Left renal pelvis (tissue), 4 donors: Measurements from ENCODE around the gene NR2F1-AS1. TPM values are rescaled to one million over a fixed set of nuclear protein-coding genes. Genes with fewer than 3 reads are reported as not detected.

ENCODE experiments used
- DNase-seq, 4 donors: peaks; one replicate each; pipeline ENCODE4 v3.0.0-alpha.2; 2013; ENCODE audit warnings: low read depth in 4 of 4, low spot score in 3 of 4
- polyA plus RNA-seq, 4 donors: library from polyadenylated mRNA; unstranded; fragments of 120-200 nt; gene quantifications; one replicate each; pipeline ENCODE4 v1.2.1, GENCODE V29; 2013; ENCODE audit not compliant: insufficient read length in 4 of 4

Gene NR2F1-AS1
- 100 to 1,000 TPM in 1 of 4 donors, 10 to 100 TPM in 3; 52.4 to 104 (median 60.8) TPM for polyA plus RNA-seq

DNA sequence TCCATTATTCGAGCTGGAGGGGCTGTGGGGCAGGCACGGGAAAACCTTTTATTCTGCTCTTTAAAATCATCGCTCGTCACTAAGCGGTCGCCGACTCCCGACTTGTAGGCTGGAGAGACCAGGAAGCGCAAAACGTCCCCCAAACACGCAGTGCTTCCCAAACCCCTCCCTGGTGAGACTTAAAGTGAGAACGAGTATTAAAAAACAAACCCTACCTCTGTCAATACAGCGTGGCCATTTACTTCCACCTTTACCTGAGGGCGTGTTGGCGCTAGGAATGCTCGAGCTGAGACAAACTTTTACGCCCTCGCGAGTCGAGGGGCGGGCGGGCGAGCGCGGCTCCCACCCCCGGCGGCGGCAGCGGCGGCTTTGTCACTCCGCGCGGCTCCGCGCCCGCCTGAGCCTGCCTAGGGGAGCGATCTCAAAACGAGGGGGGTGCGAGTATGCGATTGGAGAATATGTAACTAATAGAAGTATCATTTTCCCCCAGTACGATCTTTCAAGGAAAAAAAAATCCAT, at the start of gene NR2F1-AS1:
Gene NR2F1-AS1, minus strand, starts transcription at position 293 of the 519 bp plus-strand sequence.
- peak in 1 of 4 donors; percentile 37 for DNase-seq

DNA sequence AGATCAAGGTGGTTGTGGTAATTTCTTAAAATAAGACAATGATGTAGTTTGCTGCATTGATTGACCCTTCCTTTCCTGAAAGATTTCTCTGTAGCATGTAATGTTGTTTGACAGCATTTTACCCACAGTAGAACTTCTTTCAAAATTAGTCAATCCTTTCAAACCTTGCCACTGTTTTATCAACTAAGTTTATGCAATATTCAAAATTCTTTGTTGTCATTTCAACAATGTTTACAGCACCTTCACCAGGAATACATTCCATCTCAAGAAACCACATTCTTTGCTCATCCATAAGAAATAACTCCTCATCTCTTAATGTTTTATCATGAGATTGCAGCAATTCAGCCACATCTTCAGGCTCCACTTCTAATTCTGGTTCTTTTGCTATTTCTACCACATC, 45.8 kb upstream of the NR2F1-AS1 start:
- no peak for DNase-seq

DNA sequence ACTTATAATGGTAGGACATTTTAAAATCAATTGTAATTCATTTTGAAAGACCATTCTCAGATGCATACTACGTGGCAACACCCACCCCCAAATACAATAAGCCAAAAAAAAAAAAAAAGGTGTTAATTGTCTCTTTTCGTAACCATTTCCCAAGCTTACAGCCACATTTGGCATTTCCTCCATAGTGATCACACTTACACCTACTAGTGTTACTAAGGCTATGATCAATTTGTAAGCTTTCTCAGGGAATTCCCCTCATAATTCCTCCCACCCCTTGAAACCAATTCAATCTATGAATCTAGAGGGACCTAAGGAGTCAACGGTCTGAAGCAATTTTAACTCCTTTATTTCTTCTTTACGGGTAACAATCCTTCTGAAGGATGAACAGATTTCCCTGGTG, 42.1 kb upstream of the NR2F1-AS1 start:
- no peak for DNase-seq

DNA sequence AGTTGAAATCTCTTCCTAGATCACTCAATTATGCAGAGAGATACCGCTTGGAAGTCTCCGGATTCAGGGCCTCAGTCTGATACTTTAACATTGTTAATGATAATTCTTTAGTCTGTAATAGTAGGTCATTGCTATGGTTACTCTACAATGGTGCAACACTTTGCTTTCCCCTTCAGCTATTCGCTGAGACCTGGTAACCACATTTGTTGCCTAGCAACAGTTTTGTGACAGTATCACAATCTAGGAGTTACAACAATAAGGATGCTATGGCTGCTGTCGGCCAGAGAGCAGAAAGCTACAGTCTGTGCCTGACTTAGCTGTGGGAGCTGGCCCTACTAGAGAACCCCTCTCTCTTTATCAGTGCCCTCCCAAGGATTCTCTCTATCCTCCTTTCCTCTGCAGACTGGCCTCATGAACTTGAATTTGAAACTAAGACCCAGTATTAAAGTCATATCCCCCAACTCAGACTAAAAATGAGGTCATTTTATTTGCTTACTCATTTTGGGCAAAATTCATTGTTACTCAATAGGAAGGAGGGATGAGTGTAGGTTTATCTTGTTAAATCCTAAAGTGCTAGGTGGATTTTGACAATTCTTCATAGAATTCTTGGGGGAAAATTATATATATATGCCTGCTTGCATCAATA, 41.3 kb upstream of the NR2F1-AS1 start:
- no peak for DNase-seq

DNA sequence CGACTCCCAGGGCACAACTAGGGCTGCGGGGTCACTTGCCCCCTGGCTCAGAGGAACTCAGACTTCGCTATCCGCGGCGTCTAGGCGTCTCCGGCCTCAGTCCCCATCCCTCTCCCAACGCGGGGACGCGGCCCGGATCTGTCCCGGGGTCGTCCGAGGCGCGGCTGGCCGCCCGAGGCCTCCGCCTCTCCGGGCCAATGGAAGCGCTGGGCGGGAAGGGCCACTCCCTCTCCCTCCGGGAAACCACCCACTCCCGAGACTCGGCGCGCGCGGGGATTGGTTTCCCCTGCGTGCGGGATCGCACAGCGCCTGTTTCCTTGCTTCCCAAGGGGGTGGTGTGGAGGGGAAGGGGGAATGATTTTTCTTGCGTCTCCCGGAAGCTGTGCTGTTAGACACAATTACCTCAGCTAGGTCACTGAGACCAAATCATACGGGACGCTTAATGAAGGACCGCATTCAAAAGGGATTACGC, 40.3 kb upstream of the NR2F1-AS1 start:
- DNase-seq = peak in 1 of 4 donors; percentile 76

DNA sequence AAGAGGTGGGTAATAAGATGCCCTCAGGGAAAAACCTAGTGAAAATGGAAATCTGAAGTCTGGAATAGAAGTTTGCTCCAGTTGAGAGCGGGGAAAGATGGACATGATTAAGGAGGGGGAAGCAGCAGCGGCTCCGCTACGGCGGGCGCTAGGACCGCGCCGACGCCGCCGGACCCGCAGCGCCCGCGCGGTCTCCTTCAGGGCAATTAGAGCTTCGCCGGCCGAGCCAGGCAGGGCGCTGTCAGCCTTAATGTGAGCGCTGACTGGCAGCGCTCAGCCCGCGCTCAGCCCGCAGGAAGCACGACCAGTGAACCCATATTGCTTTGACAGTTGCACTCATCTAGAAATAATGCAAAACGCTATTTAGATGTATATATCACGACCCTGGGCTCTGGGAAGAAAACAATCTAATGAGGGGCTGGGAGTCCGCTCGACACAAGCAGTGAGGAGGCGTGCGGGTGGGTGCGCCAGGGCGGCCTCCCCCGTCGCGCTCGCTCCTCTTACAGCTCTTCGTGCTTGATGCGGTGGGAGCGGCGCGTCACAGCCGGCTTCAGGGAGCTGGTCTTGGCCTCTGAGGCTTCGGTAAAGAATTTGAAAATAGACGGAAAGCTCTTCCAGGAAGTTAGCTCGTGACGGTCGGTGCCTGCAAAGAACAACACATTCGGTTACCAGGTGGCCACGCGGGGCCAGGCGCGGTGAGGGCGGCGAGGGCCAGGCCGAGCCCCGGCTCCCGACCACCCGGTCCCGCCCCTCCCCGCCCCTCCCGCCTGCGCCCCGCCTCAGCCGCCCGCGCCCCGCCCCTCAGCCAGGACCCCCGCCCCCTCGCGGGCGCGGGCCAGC, 39.7 kb upstream of the NR2F1-AS1 start:
- DNase-seq = no peak

DNA sequence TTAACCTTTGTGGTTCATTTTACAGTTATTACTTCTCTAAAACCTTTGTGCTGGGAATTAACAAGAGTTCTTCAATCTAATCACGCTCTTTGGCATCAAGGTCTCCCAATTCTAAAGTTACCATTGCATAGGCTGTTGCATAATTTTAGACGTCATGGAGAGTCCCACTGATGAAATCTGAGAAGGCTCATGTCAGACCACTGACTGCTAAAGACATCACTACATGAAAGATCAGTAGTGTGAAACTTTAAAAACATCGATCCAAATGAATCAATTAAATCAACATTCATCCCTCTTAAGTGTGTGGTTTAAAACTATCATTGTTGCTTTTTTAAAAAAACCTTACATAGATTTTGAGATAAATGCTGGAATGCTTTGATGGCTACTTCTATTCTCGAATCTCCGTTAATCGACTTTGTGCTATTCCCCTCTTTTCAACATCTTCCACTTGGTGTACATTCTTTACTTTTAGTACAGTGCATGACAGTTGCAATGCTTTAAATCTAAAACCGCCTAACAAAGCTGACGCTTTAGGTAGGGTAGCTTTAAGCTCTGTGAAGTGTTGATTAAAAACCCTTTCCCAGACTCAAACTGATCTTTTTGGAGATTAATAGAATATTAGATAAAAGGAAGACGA, 35.6 kb upstream of the NR2F1-AS1 start:
- no peak for DNase-seq

DNA sequence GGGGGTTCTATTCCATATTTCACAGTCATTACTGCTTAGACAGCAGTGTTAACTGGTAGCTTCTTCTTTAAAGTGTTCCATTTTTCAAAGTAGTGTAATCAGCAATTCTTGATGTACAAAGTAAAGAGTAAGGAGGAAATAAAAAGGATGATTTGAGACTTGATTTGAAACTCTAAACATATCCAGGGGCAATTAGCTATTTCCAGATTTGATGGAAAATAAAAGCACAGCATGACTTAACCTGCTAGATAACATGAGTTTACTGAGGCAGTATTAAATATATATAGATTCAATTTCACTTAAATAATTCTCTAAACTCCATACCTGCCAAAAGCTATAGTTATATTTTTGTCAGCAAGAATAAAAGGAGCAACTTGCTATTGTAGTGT, 31.8 kb upstream of the NR2F1-AS1 start:
- DNase-seq = no peak

DNA sequence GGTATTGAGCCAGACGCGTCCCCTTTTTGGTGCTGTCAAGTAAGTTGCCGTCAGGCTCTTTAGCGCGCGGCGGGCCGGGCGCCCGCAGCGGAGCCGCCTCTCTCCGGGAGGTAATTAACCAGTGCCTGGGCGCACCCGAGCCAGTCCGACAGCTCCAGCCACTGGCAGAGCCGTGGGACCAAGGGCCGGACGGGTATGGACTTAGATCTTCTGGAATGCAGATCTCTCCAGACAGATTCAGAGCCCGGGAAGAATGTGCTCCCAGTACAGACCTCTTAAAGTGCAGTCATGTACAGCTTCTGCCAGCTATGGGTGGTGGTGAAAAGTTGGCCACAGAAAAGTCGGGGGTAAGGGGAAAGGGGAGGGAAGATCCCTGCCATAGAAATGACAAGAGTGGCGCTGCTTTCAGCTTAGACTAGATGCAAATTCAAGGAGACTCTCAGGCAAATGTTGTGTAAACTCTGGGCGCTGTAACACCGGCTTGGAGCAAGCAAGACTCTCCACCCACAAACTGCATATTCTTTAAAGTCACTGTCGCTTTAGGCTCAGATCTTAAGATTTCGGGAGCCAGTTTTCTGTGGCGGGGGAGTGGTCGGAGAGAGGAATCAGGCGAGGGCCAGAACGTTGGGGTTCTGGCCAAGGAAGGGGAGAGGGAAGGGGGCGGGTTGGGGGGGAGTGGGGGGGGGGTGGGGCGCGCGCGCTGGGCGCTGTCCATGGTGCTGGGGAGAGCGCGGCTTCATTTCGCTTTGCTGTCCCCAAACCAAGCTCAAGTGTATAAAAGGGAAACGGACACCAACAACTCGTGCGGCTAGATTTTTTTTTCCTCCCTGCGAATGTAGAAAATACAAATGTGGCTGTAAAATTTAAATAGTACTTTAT, 31.2 kb upstream of the NR2F1-AS1 start:
- DNase-seq = no peak

DNA sequence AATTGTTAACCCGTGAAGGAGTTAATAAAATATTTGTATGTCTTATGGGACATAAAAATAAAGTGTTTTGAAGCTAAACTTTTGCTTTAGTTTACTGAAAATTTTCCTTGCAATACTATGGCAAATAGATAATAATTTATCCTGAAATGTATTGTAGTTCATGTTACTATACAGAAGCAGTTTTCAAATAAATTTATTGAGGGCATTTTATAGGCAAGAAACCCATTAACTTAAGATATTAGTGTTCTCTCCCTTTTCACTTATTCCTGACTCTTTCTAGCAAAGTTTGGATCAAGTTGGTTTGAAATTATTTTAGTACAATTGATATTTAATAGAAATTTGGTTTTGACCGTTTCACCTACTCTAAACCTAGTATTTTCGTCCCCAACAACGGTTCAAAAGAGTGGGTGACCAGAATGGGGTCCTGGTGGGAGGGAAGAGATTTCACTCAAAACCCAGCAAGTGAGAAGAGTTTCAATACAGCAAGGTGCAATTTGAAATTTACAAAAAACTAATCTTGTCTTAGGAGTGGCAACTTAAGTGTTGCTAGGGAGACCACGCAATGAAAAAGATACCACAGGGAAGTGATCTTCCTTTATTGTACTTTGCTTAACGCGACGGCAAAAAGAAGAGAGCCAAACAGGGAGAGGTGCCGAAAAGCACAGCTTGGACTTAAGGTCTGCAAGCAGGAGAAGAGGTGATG, 30.4 kb upstream of the NR2F1-AS1 start:
- DNase-seq = no peak

DNA sequence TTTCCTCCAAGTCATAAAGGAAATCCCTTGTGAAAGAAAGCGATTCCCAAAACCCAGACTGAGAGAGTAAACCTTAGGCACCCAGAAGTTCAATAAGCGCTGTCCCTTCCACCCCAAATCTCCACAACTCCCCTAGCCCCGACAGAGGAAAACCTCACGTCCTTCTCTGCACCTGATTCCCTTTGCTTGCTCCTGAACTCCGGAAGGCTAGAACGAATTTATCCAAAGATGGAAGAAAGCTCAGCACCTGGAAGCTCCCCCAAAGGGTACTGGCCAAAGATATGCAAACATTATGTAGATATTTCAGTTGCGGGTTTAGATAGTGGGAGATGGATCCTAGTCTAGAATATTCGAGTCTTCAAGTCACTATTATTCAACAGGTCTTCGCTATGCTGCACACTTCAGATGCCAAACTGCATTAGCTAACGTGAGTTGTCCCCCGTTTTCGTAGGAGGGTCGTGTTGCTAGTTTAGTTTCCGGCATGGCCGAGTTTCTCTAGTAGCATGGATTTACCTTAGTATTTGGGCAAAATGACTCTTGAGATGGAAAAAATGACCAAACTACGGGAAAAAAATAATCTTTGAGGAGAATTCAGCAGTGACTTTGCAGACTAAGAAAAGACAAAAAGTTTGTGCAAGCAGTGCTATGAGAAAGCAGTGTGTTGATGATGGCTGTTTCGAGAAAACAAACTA, 29.7 kb upstream of the NR2F1-AS1 start:
- no peak for DNase-seq

DNA sequence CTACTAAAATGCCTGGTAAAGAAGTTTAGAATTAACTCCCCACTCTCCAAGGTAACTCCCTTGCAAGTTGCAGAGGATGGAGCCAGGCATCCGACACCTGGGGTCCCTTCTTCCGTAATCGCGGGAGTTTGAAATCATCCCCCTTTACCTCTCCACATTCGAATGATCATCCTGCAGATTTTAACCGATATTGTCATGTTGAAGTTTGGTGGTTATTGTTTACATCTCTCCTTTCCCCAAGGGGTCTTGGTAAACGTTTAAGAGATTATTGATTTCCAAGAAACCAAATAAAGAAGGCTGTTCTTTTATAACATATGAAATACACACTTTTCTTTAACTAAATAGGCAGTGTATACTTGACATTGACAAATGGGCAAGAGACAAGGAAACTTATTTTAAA, 28.7 kb upstream of the NR2F1-AS1 start:
- DNase-seq = no peak

DNA sequence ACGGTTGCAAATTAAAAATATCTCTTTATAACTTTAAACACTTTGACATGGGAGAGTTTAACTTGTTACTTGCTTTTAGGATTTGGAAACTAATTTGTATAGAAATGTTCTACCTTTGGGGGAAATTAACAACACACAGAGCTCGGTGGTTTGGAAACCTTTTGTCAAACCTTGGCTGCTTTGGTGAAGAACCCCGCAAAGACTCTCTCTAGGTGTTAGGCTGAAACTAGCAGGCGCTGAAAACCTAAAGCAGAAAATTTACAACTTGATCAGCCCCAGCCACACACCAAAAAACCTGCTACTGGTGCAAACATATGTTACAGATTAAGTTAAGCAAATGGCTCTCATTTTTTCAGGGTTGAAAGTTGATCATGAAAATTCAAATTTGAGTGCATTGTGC, 27.8 kb upstream of the NR2F1-AS1 start:
- DNase-seq = no peak

DNA sequence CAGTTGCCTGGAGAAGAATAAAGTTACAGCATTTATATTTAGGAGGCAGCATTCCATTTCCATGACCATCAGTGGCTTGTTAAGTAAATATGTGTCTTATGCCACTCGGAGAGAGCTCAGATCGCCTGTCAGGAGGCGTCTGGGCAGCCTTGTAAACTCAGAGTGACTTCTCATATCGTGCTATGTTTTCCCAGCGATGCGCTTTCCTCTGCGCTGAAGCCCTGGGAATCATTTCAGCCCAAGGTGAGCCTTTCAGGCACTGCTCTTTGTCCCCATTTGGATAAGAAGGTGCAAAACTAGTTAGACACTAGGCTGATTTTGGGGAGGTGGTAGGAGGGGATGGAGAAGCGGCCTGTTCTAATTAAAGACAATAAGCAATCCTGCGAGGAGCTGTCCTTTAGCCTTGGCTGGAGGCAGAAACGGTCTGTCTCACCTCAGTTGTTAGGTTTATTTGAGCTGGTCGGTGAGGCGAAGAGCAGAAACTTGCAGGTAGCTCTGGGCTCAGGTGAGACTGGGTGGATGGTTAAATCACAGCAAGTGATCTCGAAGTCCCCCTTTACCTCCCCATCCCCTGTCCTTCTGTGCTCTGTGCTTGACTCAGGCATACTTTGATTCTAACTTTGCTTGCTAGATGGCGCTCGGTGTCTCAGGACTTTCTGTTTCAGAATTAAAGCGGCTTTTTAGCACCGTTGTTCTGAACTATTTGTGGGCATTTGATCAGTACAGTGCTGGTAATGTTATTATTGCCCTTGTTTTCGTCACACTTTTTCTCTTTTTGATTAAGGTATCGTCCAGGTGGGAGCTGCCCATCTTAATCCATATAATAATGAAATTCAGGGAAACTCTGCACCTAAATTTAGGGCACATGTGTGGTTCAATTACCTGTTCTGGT, 26.6 kb upstream of the NR2F1-AS1 start:
- no peak for DNase-seq

DNA sequence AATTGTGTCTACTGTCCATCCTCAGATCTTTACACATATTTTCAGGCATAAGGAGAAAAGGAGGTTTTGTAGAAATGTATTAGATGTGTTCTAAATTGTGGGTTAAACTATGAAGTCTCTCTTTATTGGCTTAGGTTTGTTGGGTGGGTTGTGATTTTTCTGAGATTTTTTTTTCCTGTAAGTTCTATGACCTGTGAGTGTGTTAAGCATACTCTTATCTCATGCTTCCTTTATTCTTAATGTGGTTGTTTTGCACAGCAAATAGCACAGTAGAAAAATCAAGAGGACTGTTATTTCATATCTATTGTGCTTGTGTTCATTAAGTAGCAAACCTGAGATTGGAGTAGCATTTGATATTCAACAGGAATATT, 25.3 kb upstream of the NR2F1-AS1 start:
- DNase-seq = no peak

DNA sequence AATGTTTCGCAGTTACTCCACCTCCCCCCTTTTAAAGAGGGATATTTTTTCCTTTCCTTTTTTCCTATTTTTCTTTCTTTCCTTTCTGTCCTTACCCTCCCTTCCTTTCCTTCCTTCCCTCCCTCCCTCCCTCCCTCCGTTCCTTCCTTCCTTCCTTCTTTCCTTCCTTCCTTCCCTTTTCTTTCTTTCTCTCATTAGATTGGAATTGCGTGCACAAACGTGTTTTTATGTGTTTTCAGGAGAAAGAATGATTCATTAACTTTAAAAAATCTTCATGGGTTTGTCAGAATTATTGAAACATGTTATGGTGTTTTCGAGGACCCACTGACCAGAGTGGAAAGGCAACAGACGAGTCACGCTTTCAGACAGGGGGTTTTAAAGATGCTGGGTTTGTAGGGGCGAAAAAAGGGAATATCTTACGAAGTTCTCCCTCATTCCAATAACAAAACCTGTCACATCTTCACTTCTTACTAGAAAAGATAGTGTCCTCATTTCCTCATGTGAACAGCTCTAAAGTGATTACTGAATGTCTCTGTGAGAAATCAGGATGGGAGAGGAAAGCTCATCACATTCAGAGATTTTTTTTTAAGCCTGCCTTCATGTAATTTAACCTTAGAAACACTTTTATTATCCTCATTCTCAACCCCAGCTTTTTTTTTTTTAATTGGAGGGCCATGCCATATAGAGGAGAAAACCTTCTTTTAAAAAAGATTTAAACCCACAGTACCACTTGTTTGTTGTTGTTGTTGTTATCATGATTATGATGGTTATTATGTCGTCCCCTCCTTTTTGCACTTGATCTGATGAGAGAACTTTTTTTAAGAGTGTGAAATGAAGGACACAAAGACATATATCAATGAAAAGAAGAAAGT, 23.9 kb upstream of the NR2F1-AS1 start:
- DNase-seq = no peak
